Measurements from ENCODE around the gene LIPN. TPM values are rescaled to one million over a fixed set of nuclear protein-coding genes. Genes with fewer than 3 reads are reported as not detected.

The LIPN gene
- polyA plus RNA-seq, 3 donors = not detected

DNA sequence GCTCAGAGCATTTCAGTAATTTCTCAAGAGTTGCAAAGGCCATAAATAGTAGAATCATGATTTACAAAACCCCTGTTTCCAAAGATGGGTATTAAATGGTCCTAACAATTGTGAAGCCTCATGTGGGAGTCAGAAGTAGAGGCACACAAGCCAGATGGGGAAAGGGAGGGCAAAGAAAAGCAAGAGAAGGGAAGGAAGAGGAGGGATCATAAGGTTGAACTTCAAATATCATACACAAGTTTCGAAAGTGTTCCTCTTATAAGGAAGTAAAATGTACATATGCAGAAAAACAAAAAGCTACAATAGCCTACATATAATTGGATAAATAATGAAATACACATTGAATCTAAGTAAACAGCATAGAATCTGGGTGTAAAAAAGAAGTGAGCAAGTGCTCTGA is 6.0 kb downstream of the LIPN start:
- DNase-seq (ENCODE audit: extremely low read depth in 1 of 11, low read depth in 9 of 11, low spot score in 4 of 11) = no peak

DNA sequence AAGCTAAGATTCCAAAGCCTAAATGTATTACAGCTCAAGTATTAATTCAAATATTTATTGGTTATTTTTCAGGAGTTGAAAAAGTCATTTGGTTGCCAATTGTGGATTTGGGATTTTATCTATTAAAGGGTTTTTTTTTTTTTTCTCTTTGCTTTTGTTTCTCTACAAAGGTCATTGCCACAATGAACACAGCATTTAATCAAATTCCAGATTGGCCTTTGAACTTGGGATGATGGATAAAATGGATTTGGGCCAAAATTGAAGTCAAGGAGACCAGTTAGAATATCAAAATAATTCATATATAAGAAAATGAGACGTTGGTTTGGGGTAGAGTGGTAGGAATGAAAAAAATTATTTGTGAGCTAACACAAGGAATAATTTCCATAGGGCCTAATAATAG is 9.6 kb downstream of the LIPN start:
- no peak for DNase-seq (ENCODE audit: extremely low read depth in 1 of 11, low read depth in 9 of 11, low spot score in 4 of 11)

DNA sequence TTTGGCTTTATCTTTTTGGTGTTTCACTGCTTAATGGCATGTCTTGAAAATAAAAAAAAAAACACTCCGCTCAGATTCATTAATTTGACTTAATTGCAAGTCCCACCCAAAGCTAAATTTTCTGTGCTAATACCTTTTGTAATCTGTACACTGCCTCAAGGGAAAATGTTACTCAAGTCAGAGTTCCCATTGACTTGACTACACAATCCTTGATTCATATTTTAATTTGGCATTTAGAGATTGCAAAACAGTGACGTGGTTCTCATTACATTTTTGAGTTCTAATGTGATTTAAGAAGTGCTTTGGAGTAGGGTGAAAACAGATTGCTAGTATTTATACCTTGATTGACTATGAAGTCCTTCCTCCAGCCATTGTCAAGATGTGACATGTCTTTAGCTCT is 21.4 kb downstream of the LIPN start:
- DNase-seq (ENCODE audit: extremely low read depth in 1 of 11, low read depth in 9 of 11, low spot score in 4 of 11) = no peak

DNA sequence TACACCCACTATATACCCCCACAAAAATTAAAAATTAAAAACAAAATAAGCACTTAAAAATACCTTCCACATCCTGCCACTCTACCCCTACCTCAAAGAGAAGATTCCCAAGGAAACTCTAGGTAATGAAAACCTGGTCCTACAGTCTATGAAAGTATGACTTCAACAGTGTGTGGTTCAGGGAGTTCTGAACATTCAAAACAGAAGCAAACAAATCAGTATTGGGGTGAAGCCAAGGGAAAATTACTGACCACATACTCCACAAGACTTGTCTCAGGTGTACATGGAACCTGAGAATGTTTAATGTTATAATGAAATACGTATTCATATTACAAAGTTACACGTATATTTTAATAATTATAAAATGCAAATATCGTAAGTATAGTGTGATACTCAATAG is 22.4 kb downstream of the LIPN start:
- DNase-seq (ENCODE audit: extremely low read depth in 1 of 11, low read depth in 9 of 11, low spot score in 4 of 11) = no peak

DNA sequence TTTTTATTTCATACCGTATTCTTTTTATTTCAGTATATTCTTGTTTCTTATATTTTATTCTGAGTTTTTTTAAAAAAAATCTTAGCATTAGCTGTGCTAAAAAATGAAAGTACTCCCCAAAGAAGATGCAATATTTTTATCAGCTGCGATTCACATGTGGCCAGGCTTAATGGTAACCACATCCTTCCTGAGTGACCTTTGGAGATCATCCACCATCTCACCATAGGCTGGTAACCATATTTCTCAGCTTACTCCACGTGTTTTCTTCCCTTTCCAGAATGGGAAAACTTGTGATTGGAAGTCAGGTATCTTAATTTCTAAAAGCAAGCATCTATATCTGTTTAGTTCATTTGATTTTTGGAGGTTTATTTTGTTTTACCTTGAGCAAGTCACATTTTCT is 23.9 kb downstream of the LIPN start:
- no peak for DNase-seq (ENCODE audit: extremely low read depth in 1 of 11, low read depth in 9 of 11, low spot score in 4 of 11)

DNA sequence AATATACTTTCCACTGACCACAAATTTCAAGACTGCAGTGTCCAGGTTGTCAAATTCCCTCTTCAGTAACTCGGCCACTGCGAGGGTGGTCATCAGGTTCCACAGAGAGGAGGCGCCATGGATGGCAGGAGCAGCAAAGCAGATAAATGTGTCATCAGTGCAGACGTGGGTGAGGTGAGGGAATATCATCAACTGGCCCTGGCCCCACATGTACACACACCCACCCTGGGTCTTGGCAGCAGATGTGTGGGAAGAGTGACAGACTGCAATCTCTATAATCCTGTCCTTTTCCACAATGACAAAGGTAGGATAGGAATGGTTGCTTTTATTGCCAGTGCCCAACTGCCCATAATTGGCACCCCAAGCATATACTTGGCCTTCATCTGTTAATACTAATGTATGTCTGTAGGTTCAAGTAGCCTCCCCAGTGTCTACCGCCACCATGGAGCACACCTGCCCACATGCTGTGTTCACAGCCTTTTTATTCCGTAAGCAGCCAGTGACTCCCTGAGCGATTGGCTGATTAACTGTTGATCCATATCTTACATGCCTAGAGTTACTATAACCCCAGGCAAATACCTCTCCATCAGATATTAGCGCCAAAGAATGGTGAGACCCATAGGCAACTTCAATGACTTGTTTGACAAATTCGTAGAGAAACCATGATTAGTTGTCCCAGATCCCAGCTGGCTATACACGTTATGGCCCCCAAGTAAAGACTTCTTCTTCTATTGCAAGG is 26.4 kb downstream of the LIPN start:
- no peak for DNase-seq (ENCODE audit: extremely low read depth in 1 of 11, low read depth in 9 of 11, low spot score in 4 of 11)

DNA sequence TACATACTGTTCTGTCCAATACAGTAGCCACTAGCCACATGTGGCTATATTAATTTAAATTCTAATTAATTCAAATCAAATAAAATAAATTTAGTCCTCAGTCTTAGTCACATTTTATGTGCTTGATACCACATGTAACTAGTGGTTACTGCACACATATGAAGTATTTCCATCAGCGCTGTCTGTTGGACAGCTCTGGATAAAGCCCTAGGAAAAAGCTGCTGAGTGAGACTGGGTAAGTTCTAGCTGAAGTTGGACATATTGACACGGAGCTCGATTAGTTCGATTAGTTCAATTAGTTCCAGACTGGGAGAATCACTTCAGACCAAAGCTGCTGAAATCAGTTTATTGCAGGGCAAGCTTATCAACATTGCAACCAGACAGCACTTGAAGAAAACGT is 27.6 kb downstream of the LIPN start:
- DNase-seq (ENCODE audit: extremely low read depth in 1 of 11, low read depth in 9 of 11, low spot score in 4 of 11) = no peak

DNA sequence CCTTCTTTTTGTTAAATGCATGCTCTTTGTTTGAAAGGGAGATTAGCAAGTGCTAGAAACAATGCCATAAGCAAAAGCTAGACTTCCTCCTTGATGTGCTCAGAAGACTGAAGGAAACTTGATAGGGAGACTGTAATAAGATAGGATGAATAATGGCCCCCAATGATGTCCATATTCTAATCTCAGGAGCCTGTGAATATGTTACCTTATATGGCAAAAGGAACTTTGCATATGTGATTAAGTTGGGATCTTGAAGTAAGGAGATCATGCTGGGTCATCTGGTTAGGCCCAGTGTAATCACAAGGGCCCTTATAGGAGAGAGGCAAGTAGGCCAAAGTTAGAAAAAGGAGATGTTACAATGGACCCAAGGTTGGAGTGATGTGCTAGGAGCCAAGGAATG is 29.1 kb downstream of the LIPN start:
- DNase-seq (ENCODE audit: extremely low read depth in 1 of 11, low read depth in 9 of 11, low spot score in 4 of 11) = no peak

DNA sequence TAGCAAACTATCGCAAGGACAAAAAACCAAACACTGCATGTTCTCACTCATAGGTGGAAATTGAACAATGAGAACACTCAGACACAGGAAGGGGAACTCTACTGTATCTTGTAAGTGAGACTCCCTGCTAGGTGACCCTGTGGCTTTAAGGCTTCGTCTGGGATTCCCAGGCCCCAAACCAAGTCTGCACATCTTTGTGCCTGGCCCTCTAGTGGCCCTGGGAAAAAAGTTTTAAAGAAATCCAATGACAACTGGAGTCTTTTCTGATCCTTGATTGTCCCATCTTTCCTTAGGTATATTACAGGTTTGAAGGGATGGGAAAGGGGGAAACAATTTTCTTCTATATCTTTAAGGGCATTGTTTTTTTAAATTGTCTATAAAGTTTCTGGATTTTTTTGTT is 32.1 kb downstream of the LIPN start:
- no peak for DNase-seq (ENCODE audit: extremely low read depth in 1 of 11, low read depth in 9 of 11, low spot score in 4 of 11)

DNA sequence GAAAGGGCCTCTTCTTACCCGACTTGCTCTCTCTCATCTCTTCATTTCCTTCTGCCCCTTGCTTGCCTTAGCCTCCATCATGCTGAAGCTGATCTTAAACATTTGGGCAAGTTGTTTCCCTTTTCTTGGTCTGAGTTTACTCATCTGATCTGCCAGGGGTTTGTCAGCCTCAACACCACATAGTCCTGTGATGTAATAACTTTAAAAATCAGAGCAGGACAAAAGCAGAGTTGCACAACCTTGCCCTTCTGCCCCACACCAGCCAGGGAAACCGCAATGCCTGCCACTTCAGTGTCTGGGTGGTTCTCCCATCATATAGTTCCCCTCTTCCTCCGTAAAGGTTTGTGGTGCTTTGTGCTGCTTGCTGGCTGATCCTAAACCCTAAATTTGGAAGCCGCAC is 32.8 kb downstream of the LIPN start:
- DNase-seq (ENCODE audit: extremely low read depth in 1 of 11, low read depth in 9 of 11, low spot score in 4 of 11) = no peak

DNA sequence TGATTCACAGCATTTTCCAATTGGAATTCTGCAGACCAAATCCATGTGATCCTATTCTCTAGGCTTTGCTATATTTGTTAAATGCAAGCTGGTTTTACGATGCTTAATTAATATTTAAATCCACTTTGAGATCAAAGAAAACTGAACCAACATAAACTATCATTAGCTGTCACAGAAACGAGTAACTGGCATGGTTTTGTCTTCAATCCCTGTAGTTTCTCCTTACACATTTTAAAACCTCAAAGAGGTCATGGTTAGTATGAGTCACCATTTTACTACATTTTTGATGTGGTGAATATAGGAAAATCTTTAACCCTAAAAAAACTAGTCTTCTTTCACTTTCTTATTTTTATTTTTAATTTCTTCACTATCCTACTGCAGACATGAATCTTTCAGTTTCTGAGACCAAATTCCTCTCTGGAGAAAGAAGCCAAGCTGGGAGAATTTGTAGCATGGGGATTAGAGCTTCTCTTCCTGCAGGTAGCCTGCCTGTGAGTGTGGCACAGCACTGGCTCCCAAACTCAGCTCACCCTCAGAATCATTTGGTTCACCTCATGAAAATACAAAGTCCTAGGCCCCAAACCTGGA is 34.0 kb downstream of the LIPN start:
- DNase-seq (ENCODE audit: extremely low read depth in 1 of 11, low read depth in 9 of 11, low spot score in 4 of 11) = no peak

DNA sequence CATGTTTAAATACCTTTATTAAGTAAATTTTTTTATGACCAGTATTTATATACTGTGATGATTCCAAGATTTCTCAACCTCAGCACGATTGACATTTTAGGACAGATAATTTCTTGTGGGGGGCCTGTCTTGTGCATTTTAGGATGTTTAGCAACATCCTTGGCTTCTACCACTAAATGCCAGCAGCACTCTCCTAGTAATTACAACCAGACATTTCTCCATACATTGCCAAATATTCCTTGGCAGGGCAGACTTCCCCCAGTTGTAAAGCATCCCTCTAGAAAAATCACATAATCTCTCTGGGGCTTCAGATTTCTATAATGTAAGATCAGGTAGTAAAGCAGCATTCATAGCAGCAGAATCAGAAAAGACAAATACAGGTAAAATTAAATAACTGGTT is 34.9 kb downstream of the LIPN start:
- no peak for DNase-seq (ENCODE audit: extremely low read depth in 1 of 11, low read depth in 9 of 11, low spot score in 4 of 11)

DNA sequence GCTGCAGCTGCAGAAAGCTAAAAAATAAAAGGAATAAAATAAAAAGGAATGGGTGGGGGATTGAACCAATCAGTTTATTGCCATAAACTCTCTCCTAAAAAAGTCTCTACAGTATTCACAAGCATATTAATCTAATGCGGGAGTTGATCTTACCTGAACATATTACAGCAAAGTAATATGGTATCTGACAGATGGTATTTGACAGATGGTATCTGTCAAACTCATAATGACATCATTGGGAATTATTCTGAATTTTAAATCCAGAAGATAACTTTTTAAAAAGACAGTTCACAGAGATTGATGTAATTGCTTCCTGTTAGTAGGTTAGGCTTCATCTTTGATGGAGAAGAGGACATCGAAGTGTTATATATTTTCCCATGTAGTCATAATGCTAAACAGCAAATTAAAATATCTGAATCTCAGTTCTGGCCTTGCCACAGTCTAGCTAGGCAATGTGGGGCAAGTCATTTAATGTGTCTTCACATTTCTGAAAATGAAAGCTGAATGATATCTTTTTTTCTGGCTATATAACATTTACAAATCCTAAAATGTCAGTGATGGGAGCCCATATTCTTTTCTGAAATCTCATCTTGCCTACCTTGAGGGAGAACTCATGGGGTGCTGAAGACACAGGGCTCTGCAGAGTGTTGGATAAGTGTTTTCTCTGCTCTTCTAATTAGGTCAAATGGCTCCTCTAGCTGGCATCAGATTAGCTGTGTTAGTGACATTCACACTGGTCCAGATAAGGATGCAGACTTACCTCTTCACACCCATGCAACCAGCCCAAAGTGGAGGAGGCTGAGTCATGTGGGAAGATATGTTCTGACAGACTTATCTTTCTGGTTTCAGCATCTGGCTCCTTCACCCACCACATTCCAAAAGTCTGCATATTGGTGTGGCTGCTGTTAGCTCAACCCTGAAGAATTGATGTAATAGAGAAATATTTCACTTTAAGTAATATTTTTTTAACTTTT is 40.6 kb downstream of the LIPN start:
- no peak for DNase-seq (ENCODE audit: extremely low read depth in 1 of 11, low read depth in 9 of 11, low spot score in 4 of 11)

DNA sequence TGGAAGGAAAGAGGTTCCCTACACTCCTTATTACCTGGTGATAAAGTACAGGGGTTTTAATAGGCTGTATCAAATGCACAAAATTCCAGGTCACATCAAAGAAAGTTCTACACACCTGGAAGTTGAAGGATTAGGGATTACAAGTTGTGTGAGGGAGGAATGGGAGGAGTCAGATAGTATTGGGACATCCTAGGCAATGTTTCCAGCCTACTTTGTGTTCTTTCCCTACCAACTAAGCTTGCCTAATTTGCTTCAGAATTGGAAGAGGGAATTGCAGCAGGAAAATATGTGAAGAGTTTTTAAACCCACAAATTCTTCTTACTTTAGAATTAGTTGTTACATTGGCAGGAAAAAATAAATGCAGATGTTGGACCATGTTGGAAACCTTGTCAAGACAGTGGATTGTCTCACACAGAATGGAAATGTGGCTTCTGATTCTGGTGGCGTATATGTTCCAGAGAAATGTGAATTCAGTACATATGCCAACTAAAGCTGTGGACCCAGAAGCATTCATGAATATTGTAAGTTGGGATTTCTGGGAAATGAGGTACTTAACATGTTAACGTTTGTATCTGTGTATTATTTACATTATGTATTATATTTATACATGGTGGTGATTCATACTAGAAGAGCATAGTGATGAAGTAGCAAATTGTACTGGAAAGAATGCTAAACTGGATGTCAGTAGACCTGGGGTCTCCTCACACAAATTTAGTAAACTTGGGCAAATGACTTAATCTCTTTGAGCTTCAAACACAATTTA is 42.9 kb downstream of the LIPN start, which contains the start of gene LIPM:
TSS of gene LIPM (plus strand) at position 208 of the 763 bp plus-strand sequence. CDS start at position 375, 167 bp downstream.
- DNase-seq (ENCODE audit: extremely low read depth in 1 of 11, low read depth in 9 of 11, low spot score in 4 of 11) = no peak

DNA sequence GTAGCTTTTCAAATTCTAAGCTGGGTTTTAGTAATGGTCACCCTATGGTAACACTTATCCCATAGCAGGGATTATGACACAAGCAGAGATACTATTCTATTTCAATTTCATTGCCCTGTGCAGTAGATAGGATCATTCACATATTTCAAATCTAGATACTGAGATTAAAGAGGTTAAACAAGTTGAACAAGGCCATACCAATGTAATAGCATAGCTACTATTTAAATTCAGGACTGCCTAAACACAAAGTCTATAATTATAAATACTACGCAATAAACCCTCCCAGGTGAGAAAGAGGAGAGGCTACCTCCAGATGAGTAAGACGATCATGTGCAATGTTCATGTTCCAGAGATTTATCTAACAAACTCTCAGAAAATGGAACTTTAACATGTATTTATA is 43.8 kb downstream of the LIPN start:
- DNase-seq (ENCODE audit: extremely low read depth in 1 of 11, low read depth in 9 of 11, low spot score in 4 of 11) = no peak

DNA sequence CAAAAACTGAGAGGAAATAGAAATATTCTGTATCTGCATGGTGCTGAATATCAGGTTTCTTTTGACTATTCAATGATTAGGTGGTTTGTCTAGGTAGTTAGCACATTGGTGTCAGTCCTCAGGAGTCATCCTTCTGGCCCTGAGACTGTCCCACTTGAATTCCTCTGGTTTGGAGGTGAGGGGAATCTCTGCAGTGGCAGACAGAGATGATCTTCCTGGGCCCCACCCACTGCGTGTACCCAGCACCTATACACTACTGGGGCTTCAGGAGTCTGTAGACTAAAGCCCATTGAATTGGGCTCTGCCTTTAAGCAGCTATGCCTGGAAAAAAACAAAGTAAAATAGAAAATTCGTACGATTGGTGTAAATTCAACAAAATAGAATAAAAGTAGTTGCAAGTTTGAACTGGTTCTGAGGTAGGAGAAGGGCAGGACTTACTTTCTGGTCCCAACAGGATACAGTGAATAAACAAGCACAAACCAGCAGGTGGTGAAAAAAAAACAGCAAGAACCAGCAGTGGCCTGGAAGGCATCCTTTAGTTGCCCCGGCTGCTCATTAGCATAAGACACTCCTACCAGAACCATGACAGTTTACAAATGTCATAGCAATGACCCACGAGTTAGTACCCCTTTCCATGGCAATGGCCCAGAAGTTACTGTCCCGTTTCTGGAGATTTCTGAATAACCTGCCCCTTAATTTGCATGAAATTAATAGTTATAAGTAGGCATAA is 44.4 kb downstream of the LIPN start:
- DNase-seq (ENCODE audit: extremely low read depth in 1 of 11, low read depth in 9 of 11, low spot score in 4 of 11) = no peak

DNA sequence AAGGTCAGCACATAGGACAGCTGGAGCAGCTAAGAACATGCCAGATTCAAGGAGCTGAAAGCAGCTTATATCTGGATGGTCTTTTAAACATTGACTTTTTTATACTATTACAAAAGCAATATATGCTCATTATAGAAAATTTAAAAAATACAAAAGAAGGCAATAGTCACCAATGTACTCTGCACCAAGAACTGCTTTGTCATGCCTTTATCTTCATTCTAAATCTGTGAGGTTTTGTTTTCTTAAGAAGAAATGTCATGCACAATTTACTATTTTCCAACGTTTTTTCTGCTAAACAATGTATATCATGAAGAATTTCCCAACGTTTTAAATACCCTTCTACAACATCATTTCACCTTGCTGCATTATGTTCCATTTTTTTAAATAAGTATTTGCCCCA is 45.5 kb downstream of the LIPN start:
- no peak for DNase-seq (ENCODE audit: extremely low read depth in 1 of 11, low read depth in 9 of 11, low spot score in 4 of 11)

DNA sequence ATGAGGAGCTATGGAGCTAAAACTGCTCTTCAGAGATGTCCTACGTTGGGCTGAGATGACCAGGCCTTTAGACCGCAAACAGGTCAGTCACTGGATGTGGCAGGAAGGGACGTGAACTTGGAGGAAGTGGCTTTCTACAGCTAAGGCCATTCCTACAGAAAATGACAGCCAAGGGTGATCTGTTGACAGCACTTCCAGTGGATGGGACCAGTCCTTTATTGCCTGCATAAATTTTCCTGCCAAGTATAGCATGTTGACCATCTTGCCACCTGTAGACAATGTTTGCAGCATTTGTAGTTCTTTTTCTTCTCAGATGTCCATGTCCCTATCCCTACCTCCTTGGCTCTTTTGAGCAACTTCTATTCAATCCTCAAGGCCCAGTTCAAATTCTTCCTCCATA is 46.1 kb downstream of the LIPN start:
- no peak for DNase-seq (ENCODE audit: extremely low read depth in 1 of 11, low read depth in 9 of 11, low spot score in 4 of 11)

DNA sequence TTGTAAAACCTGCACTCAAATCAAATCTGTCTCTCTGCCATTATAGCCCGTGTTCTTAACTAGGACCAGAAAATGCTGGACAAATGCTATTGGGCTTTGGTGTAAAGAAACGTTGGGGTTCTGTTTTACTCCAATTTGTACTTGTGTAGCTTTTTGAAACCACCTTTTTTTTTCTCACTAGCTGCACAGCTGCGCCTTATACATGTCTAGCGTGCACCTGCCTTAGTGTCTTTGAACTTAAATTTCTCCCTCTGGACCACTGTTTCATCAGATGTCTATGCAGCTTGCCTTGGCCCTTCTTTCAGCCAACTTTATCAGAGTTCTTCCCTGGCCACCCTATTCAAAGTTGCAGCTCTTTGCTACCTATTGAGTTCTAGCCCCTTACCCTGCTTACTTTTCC is 49.8 kb downstream of the LIPN start:
- DNase-seq (ENCODE audit: extremely low read depth in 1 of 11, low read depth in 9 of 11, low spot score in 4 of 11) = no peak

Measured in renal cortex interstitium (tissue), 11 donors.